KOPT-K1 (cell line): ENCODE measurements around the gene MIB2.
A peak's percentile ranks its signal among the peaks of the same experiment; 100 is the strongest.

Experiments used
- H3K27ac ChIP-seq: fragments of 200-600 bp; sonication (generic); 2 replicates; pipeline ENCODE4 v1.5.1; 2016; ENCODE audit warnings: antibody characterized with exemption, mild to moderate bottlenecking, low read depth, low read length; ENCODE audit not compliant: poor library complexity, severe bottlenecking
- H3K36me3 ChIP-seq: fragments of 200-600 bp; sonication (generic); 2 replicates; pipeline ENCODE4 v1.5.1; 2017; ENCODE audit warnings: antibody characterized with exemption, mild to moderate bottlenecking, low read length, moderate library complexity; ENCODE audit not compliant: insufficient read depth
- H3K9me3 ChIP-seq: fragments of 200-600 bp; sonication (generic); 2 replicates; pipeline ENCODE4 v1.5.1; 2017; ENCODE audit warnings: antibody characterized with exemption, low read length, mild to moderate bottlenecking; ENCODE audit not compliant: insufficient read depth, poor library complexity, severe bottlenecking

The MIB2 gene

DNA sequence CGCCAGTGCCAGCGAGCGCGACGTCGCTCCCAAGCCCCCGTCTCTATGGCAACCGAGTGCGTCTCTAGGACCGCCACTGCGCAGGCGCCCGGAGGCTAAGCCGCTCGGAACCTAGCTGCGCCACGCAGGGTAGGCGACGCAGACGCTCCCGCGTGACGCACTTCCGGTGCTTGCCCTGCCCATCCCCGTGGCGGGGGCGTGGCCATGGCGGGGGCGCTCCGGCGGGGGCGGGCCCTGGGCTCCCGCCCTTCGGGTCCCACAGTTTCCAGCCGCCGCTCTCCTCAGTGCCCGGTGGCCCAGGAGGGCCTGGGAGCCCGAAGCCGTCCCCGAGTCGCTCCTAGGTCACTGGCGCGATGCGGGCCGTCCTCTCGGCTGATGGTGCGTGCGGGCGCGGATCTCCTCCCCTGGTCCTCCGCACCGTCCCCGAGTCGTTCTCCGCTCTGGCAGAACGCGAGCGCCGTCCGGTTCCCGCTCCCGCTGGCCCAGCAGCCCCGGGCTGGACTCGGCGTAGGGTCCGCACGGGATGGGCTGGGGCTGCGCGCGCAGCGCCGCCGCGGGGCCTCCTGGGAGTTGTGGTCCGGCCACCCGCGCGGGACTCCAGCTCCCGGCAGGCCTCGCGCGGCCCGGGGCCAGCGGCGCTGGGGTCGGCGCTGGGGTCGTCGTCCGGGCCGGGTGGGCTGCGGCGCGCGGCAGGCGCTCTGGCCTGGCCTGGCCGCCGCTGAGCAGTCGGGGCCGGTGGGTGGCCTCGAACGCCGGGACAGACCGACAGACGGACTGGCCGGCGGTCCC, at the start of gene MIB2:
Gene MIB2, plus strand, starts transcription at position 245 of the 789 bp plus-strand sequence. CDS start 7,953 bp downstream, outside the sequence.
- H3K9me3 ChIP-seq = no peaks in the 10 kb centered on the region
- H3K27ac ChIP-seq = peak within 1 kb of the TSS; percentile 98
- peaks cover 11% of the 10 kb centered on the region; the same call in 1 of the 2 replicates for H3K36me3 ChIP-seq

DNA sequence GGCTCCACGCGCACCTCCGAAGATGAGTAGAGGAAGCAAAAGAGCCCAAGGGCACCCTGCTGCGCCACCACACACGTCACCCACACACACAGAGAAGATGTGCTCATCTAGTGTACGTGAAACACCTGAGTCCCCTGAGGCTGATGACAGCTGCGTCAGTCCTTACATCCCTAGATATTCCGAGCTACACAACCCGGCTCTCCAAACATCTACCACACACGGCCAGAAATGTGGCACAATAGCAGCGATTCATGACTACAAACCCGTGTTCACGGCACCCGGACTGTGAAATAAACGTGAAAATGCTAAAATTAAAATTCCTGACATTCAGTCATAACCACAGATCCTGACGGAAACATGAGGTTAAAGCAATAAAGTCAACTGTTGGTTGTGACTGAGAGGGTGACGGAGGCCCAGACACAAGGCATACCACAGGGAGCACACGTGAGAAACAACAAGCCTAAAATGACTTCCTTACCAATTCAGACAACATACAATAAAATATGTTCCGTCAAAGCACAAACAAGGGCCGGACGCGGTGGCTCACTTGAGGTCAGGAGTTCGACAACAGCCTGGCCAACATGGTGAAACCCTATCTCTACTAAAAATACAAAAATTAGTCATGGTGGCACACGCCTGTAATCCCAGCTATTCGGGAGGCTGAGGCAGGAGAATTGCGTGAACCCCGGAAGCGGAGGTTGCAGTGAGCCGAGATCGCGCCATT, 48.0 kb upstream of the MIB2 start:
- Histone ChIP-seq H3K36me3 (peaks cover 88% of the 10 kb centered on the region), H3K9me3 (no peaks in the 10 kb centered on the region), H3K27ac (no peak overlapping the region)

DNA sequence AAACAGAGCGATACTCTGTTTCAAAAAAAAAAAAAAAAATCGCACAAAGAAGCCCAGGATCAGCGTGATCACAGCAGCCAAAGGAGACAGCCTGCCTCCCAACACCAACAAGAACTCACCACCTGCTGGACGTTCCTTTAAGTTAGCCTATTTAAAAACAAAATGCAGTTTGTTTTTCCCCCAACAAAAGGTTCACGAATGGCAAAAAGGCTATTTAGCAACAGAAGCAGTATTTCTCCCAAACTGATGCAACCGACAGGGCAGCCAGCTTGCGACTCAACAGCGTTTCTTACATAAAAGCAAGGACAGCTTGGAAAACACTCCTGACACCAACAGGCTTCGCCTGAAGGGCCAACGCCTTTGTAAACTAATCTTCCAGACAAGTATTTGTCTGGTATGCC, 47.4 kb upstream of the MIB2 start:
- Histone ChIP-seq H3K27ac (no peak overlapping the region), H3K36me3 (peaks cover 87% of the 10 kb centered on the region)

DNA sequence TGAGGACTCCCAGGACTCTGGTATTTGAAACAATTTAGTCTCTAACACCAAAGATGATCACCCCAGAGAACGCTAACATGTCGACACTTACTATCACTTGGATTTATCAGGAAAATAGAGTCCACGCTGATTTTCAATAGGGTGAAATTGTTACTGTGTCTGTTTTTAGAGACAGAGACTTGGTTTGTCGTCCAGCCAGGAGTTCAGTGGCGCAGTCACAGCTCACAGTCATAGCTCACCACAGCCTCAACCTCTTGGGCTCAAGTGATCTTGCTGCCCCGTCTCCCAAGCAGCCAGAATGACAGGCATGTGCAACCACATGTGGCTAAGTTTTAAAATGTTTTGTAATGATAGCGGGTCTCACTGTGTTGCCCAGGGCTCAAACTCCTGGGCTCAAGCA, 46.0 kb upstream of the MIB2 start:
- Histone ChIP-seq H3K9me3 (no peaks in the 10 kb centered on the region), H3K36me3 (peaks cover 74% of the 10 kb centered on the region), H3K27ac (no peak overlapping the region)

More for the DNA sequence above, 47.4 kb upstream of the MIB2 start:
- no peaks in the 10 kb centered on the region for H3K9me3 ChIP-seq

DNA sequence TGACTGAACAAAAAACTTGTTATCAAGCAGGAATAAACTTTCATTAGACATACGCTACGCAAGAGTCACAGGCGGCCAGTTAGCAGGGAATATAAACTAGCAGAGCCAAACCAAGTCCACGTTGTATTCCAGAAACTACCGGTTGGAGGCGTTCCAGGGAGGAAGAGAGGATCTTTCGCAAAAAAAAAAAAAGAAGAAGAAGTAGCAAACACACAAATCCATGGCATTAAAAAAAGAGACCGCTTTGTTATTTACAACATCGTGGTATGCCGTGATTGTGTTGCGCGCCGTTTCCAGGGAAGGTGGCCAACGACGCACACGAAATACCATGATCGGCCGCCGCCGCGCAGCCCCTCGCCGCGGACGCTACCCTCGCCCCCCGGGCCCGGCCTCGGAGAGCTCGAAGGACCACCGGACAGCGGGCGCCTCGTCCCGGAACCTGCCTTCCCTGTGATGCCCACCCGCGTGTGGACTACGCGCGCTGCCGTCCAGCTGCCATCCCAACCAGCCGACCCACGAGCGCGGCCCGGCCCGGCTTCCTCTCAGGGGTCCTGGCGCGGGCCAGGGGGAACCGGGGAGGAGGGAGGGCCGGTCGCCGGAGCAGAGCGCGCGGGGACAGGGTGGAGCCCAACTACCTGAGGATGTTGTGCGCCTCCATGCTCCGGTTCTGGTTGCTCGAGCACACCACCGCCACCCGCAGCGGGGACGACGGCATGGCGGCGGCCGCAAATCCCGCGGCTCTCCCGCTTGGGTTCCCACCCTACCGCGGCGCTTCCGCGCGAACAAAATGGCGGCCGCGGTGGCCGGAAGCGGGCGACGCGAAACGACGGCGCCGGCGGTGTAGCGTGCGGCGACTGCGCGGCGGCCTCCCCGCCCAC, 41.2 kb upstream of the MIB2 start:
- H3K27ac ChIP-seq = peak overlapping the region; percentile 88
- H3K36me3 ChIP-seq = peaks cover 33% of the 10 kb centered on the region
- H3K9me3 ChIP-seq = no peaks in the 10 kb centered on the region

DNA sequence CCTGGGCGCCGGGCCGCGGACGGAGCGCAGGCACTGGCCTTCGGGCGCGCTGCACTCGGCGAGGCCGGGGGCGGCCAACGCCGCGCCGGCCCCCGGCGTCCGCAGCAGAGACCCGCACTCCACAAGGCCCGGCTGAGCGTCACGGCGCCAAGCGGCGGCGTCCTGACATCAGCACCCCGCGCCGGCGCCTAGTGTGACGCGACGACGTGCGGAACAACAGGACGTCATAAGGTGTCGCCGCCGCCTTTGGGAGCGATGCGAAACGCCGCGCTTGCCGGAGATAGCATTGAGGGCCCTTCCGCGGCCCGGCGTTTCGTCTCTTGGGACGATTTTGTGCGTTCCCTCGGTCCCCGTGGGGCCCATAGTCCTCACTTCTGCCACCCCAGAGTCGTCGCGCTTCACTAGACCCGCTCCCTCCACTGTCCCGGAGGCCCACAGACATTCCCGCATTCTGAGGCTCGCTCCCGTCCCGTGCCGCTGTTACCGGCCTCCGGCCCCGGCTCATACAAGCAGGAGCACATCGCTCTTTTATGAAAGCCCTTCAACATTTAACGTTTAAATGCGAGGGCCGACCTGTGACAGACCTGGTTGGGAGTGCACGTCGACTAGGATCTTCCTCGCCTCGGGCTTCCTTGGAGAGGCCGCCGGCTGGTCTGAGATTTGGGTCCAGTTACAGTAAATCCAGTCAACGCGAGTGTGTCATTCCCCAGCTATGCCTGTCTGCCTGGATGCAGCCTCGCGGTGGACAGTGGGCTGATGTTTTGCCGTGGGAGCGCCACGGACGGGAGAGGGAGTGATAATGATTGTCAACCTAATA, 40.4 kb upstream of the MIB2 start, which contains the start of gene SSU72:
Gene SSU72, minus strand, starts transcription at position 143 of the 817 bp plus-strand sequence. CDS start 306 bp downstream, outside the sequence.
- Histone ChIP-seq H3K36me3 (peaks cover 24% of the 10 kb centered on the region), H3K27ac (peak within 1 kb of the TSS; percentile 88), H3K9me3 (no peaks in the 10 kb centered on the region)

GRCh38 chr1:1577367-1578011, 37.8 kb upstream of the MIB2 start:
- no peak overlapping the region for H3K27ac ChIP-seq
- no peaks in the 10 kb centered on the region for H3K9me3 ChIP-seq
- H3K36me3 ChIP-seq = peaks cover 5% of the 10 kb centered on the region; the same call in 1 of the 2 replicates

DNA sequence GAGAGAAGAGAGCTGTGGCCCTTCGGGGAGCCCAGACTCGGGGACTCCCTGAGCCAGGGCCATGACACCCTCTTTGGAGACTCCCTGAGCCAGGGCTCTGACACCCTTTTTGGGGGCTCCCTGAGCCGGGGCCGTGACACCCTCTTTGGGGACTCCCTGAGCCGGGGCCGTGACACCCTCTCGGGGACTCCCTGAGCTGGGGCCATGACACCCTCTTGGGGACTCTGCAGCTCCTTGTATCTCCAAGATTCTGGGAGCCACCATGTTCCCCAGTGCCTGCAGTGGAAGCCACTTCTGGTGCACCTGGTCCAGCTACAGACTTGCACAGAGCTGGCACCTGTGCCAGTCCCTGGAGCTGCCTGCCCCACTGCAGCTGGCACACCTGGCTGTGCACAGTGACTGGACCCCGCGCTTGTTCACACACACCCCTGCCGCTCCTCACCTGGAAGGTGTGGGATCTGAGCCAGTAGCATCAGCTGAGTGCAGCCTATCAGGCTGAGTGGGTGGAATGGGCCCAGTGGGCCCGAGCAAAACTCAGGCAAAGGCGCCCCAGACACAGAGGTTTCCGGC, 36.8 kb upstream of the MIB2 start:
- H3K27ac ChIP-seq = no peak overlapping the region
- no peaks in the 10 kb centered on the region for H3K9me3 ChIP-seq
- H3K36me3 ChIP-seq = no peaks in the 10 kb centered on the region

- Histone ChIP-seq H3K9me3 (no peaks in the 10 kb centered on the region), H3K36me3 (no peaks in the 10 kb centered on the region), H3K27ac (no peak overlapping the region)
Measured at GRCh38 chr1:1582585-1583346, 32.5 kb upstream of the MIB2 start.

DNA sequence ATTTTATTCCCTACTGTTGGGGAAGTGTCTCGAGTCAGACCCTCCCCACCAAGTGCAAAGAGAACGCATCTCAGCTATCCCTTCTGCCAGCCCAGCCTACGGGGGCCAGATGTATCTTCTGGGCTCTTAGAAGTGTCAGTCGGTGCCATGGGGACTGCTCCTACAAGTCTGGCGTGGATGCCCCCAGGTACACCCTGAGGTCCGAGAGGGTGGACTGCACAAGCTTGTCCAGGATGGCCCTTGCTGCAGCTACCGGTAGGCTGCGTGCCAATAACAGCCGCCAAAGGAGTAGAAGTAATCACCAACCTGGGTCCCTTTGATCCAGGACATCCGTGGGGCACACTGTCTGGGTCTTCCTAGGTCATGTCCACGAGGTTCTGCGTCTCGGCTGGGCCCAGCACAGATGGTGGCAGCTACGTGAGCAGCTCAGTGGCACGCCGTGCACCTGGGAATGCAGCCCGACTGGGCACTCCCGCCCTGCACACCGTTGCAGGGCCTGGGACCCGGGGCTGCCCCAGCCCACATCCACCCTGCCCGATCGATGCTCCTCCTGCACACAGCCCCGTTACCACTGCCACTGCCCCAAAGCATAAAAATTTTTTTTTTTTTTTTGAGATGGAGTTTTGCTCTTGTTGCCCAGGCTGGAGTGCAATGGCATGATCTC, 31.8 kb upstream of the MIB2 start:
- Histone ChIP-seq H3K9me3 (no peaks in the 10 kb centered on the region), H3K27ac (no peak overlapping the region), H3K36me3 (no peaks in the 10 kb centered on the region)

DNA sequence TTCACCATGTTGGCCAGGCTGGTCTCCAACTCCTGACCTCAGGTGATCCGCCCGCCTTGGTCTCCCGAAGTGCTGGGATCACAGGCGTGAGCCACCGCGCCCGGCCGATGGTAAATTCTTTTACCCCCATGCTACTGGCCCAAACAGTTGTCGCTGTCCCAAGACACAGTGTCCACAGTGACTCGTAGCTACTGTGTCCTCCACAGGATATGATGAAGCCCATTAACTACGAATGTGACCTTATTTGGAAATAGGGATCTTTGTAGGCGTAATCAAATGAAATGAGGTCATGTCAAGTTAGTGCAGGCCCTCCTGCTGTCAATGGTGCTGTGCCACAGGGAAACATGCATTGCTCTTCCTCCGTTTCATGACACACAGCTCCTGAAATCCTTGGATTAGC, 23.8 kb upstream of the MIB2 start:
- no peak overlapping the region for H3K27ac ChIP-seq
- H3K9me3 ChIP-seq = no peaks in the 10 kb centered on the region
- H3K36me3 ChIP-seq = no peaks in the 10 kb centered on the region

DNA sequence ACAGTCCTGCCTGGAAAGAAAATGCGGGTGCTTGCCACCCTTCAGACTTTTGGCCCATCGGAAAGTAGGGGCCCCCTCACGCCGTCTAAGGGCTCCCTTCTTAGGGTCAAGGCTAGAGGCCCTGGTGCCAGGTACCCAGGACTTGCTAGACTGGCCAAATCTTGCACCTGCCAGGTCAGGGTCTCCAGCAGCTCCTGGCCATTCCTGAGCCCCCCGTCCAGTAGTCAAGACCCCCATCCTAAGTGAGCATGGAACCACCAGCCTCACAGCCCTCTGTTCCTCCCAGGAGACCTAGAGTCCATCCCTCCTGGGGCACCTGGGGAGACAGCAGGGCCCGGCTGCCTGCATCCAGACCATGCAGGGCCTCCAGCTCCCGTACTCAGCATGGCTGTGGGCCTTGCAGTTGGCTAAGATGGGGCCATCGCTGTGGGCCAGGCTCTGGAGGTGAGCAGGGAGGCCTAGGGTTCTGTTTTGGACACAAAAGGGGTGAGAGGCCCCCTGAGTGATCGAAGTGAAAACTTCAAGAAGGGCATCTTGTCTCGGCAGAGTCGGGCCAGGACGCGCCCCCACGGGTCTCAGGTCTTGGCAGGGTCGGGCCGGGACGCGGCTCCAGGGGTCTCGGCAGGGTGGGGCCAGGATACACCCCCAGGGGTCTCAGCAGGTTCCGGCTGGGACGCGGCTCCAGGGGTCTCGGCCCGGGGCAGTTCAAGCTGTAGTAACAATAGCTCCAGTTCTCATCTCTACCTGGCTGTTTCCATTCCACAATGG, 21.3 kb upstream of the MIB2 start:
- H3K27ac ChIP-seq = no peak overlapping the region
- H3K9me3 ChIP-seq = no peaks in the 10 kb centered on the region
- no peaks in the 10 kb centered on the region for H3K36me3 ChIP-seq
